Ishikawa (cell line): Measurements from ENCODE around the gene DNAJA1.

Experiments
- CEBPB ChIP-seq: IDR thresholded peaks from 2 replicates; pipeline ENCODE4 v1.6.1; 2012
- CREB1 ChIP-seq: IDR thresholded peaks from 2 replicates; pipeline ENCODE4 v1.6.1; 2012; ENCODE audit warnings: low read depth
- EGR1 ChIP-seq: IDR thresholded peaks from 2 replicates; pipeline ENCODE4 v1.6.1; 2012
- EP300 ChIP-seq: IDR thresholded peaks from 2 replicates; pipeline ENCODE4 v1.6.1; 2012; ENCODE audit warnings: borderline replicate concordance
- FOXM1 ChIP-seq: IDR thresholded peaks from 2 replicates; pipeline ENCODE4 v1.6.1; 2012; ENCODE audit warnings: low read depth, borderline replicate concordance
- NFIC ChIP-seq: IDR thresholded peaks from 2 replicates; pipeline ENCODE4 v1.6.1; 2012
- RAD21 ChIP-seq: IDR thresholded peaks from 2 replicates; pipeline ENCODE4 v1.6.1; 2012; ENCODE audit warnings: low read depth
- REST ChIP-seq: IDR thresholded peaks from 2 replicates; pipeline ENCODE4 v1.6.1; 2012; ENCODE audit warnings: low read depth, mild to moderate bottlenecking
- TAF1 ChIP-seq: IDR thresholded peaks from 2 replicates; pipeline ENCODE4 v1.6.1; 2012; ENCODE audit warnings: low read depth, mild to moderate bottlenecking
- TCF12 ChIP-seq: IDR thresholded peaks from 2 replicates; pipeline ENCODE4 v1.6.1; 2012; ENCODE audit warnings: low read depth
- TEAD4 ChIP-seq: IDR thresholded peaks from 2 replicates; pipeline ENCODE4 v1.6.1; 2012
- USF1 ChIP-seq: IDR thresholded peaks from 2 replicates; pipeline ENCODE4 v1.6.1; 2012
- YY1 ChIP-seq: IDR thresholded peaks from 2 replicates; pipeline ENCODE4 v1.6.1; 2012; ENCODE audit warnings: low read depth
- ZBTB7A ChIP-seq: IDR thresholded peaks from 2 replicates; pipeline ENCODE4 v1.6.1; 2012; ENCODE audit warnings: low read depth
- TF ChIP-seq, protein P1 (sequence below): IDR thresholded peaks from 2 replicates; pipeline ENCODE4 v1.6.1; 2012

The DNAJA1 gene

GRCh38 chr9:33019797-33020196 is 5.3 kb upstream of the DNAJA1 start:
- TF ChIP-seq YY1, result no peak
- TF ChIP-seq CREB1, result no peak
- no peak for TF ChIP-seq ZBTB7A
- TF ChIP-seq, protein P1, sequence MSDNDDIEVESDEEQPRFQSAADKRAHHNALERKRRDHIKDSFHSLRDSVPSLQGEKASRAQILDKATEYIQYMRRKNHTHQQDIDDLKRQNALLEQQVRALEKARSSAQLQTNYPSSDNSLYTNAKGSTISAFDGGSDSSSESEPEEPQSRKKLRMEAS, result no peak
- no peak for TF ChIP-seq TAF1
- TF ChIP-seq TCF12, result no peak
- TF ChIP-seq USF1, result no peak
- no peak for TF ChIP-seq RAD21
- TF ChIP-seq FOXM1, result no peak
- no peak for TF ChIP-seq EGR1

DNA sequence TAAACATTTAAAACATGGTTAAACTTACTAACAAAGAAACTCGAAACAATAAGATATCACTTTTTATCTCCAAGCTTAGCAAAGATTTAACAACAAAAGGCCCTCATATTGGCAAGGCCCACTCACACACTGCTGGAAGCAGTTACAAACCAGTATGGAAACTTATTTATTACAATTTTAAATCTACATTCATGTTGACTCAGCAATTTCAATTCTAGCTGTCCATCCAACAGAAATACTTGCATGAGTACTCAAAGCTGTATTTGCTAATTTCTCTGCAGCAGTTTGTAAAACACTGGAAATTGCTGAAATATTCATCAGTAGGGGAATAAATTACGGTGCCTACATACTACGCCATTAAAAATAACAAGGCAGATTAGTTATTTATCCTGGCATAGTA is 2.8 kb upstream of the DNAJA1 start:
- no peak for TF ChIP-seq CEBPB
- no peak for TF ChIP-seq CREB1
- TF ChIP-seq NFIC, result no peak
- no peak for TF ChIP-seq USF1
- no peak for TF ChIP-seq TCF12
- TF ChIP-seq EP300, result no peak
- no peak for TF ChIP-seq FOXM1

GRCh38 chr9:33022755-33023154 is 2.3 kb upstream of the DNAJA1 start:
- TF ChIP-seq EP300, result no peak
- TF ChIP-seq TCF12, result no peak
- no peak for TF ChIP-seq CEBPB
- no peak for TF ChIP-seq EGR1
- TF ChIP-seq, protein P1, result no peak
- no peak for TF ChIP-seq TAF1
- TF ChIP-seq CREB1, result no peak
- no peak for TF ChIP-seq ZBTB7A
- TF ChIP-seq TEAD4, result no peak
- no peak for TF ChIP-seq NFIC
- TF ChIP-seq RAD21, result no peak
- no peak for TF ChIP-seq FOXM1
- TF ChIP-seq YY1, result no peak
- TF ChIP-seq USF1, result no peak
- no peak for TF ChIP-seq REST

- no peak for TF ChIP-seq TCF12
- TF ChIP-seq CREB1, result no peak
- TF ChIP-seq FOXM1, result no peak
- TF ChIP-seq CEBPB, result no peak
- TF ChIP-seq TAF1, result no peak
- TF ChIP-seq USF1, result no peak
- no peak for TF ChIP-seq EGR1
- TF ChIP-seq EP300, result no peak
- no peak for TF ChIP-seq NFIC
- no peak for TF ChIP-seq REST
- no peak for TF ChIP-seq TEAD4
- TF ChIP-seq ZBTB7A, result no peak
- no peak for TF ChIP-seq YY1
- no peak for TF ChIP-seq RAD21
- TF ChIP-seq, protein P1, result no peak
Observed at GRCh38 chr9:33023661-33024060, 1.4 kb upstream of the DNAJA1 start.
